ENCODE data around the gene NCKAP5.

The NCKAP5 gene

GRCh38 chr2:133369901-133370658 lies 198.2 kb downstream of the NCKAP5 start:
- WGBS, 2 donors (ENCODE audit: extremely low coverage in 2 of 2, insufficient read length in 2 of 2, insufficient replicate concordance in 1 of 2): no CpG with 5 or more reads among the region's 3 CpGs
- Histone ChIP-seq H3K27ac (replicated peaks; ENCODE audit: low read length) (no peak overlapping the region), H2BK5ac (ENCODE audit: low read length) (no peak overlapping the region)

GRCh38 chr2:133365117-133365516 lies 203.1 kb downstream of the NCKAP5 start:
- Histone ChIP-seq H4K8ac (ENCODE audit: low read depth, low read length) (no peak overlapping the region), H3K79me1 (ENCODE audit: low read depth, low read length) (no peaks in the 10 kb centered on the region), H3K9me3 (replicated peaks in 1 of 2; ENCODE audit: control insufficient read depth in 2 of 2, insufficient read depth in 1 of 2, low read depth in 1 of 2, low read length in 2 of 2) (no peaks in the 10 kb centered on the region), H2BK120ac (ENCODE audit: low read depth, low read length) (no peak overlapping the region), H2BK5ac (ENCODE audit: low read length) (no peak overlapping the region), H3K23ac (ENCODE audit: low read depth, low read length, poor library complexity) (no peak overlapping the region), H3K36me3 (replicated peaks in 1 of 2; ENCODE audit: control insufficient read depth in 2 of 2, insufficient read depth in 2 of 2, low read length in 2 of 2) (peaks cover 0 to 20% of the 10 kb centered on the region in 2 donors), H2AFZ (ENCODE audit: low read length) (no peak overlapping the region), H3K27ac (replicated peaks; ENCODE audit: low read length) (no peak overlapping the region), H3K4me1 (ENCODE audit: control insufficient read depth in 2 of 2, insufficient read depth in 1 of 2, low read depth in 1 of 2, low read length in 2 of 2) (peaks cover 4 to 24% of the 10 kb centered on the region in 2 donors), H3K4me2 (ENCODE audit: insufficient read depth, low read length, poor library complexity, severe bottlenecking) (no peak overlapping the region), H2AK5ac (ENCODE audit: low read depth, low read length) (no peak overlapping the region), H3K4ac (ENCODE audit: low read length) (no peak overlapping the region), H3K9ac (ENCODE audit: low read depth, low read length, poor library complexity) (no peak overlapping the region), H3K14ac (ENCODE audit: low read length) (no peak overlapping the region), H2BK15ac (ENCODE audit: low read length) (no peak overlapping the region), H3K18ac (ENCODE audit: low read length) (no peak overlapping the region), H3K4me3 (ENCODE audit: low read length in 2 of 2) (no peak overlapping the region), H2BK12ac (ENCODE audit: low read length) (no peak overlapping the region), H3K27me3 (ENCODE audit: control insufficient read depth in 3 of 3, insufficient read depth in 3 of 3, low read depth in 1 of 3, low read length in 3 of 3) (no peaks in the 10 kb centered on the region), H4K91ac (ENCODE audit: low read depth, low read length, poor library complexity) (no peak overlapping the region)
- no CpG with 5 or more reads among the region's 1 CpG for whole genome bisulfite sequencing, 2 donors (ENCODE audit: extremely low coverage in 2 of 2, insufficient read length in 2 of 2, insufficient replicate concordance in 1 of 2)
- no peak for DNase-seq (ENCODE audit: low spot score)

More at GRCh38 chr2:133369901-133370658, 198.2 kb downstream of the NCKAP5 start:
- no peak overlapping the region for H2BK120ac ChIP-seq (ENCODE audit: low read depth, low read length)
- no peaks in the 10 kb centered on the region for H3K27me3 ChIP-seq (ENCODE audit: control insufficient read depth in 3 of 3, insufficient read depth in 3 of 3, low read depth in 1 of 3, low read length in 3 of 3)
- no peaks in the 10 kb centered on the region for H3K79me1 ChIP-seq (ENCODE audit: low read depth, low read length)
- H3K4me1 ChIP-seq (ENCODE audit: control insufficient read depth in 2 of 2, insufficient read depth in 1 of 2, low read depth in 1 of 2, low read length in 2 of 2): peaks cover 2 to 13% of the 10 kb centered on the region in 2 donors
- no peak overlapping the region for H3K23ac ChIP-seq (ENCODE audit: low read depth, low read length, poor library complexity)
- no peak overlapping the region for H3K4me2 ChIP-seq (ENCODE audit: insufficient read depth, low read length, poor library complexity, severe bottlenecking)
- no peak overlapping the region for H4K8ac ChIP-seq (ENCODE audit: low read depth, low read length)
- no peak overlapping the region for H3K4me3 ChIP-seq (ENCODE audit: low read length in 2 of 2)
- no peak for DNase-seq (ENCODE audit: low spot score)
- H3K36me3 ChIP-seq (replicated peaks in 1 of 2; ENCODE audit: control insufficient read depth in 2 of 2, insufficient read depth in 2 of 2, low read length in 2 of 2): peaks cover 0 to 16% of the 10 kb centered on the region in 2 donors
- H2AK5ac ChIP-seq (ENCODE audit: low read depth, low read length): no peak overlapping the region
- no peak overlapping the region for H3K14ac ChIP-seq (ENCODE audit: low read length)
- H3K9me3 ChIP-seq (replicated peaks in 1 of 2; ENCODE audit: control insufficient read depth in 2 of 2, insufficient read depth in 1 of 2, low read depth in 1 of 2, low read length in 2 of 2): peaks cover 0 to 4% of the 10 kb centered on the region in 2 donors
- no peak overlapping the region for H2BK15ac ChIP-seq (ENCODE audit: low read length)
- H3K18ac ChIP-seq (ENCODE audit: low read length): no peak overlapping the region
- no peak overlapping the region for H3K9ac ChIP-seq (ENCODE audit: low read depth, low read length, poor library complexity)
- no peak overlapping the region for H4K91ac ChIP-seq (ENCODE audit: low read depth, low read length, poor library complexity)
- H3K4ac ChIP-seq (ENCODE audit: low read length): no peak overlapping the region
- no peak overlapping the region for H2BK12ac ChIP-seq (ENCODE audit: low read length)
- H2AFZ ChIP-seq (ENCODE audit: low read length): no peak overlapping the region

GRCh38 chr2:133364636-133365035 lies 203.6 kb downstream of the NCKAP5 start:
- Histone ChIP-seq H2BK5ac (ENCODE audit: low read length) (no peak overlapping the region), H3K18ac (ENCODE audit: low read length) (no peak overlapping the region), H3K36me3 (replicated peaks in 1 of 2; ENCODE audit: control insufficient read depth in 2 of 2, insufficient read depth in 2 of 2, low read length in 2 of 2) (peaks cover 0 to 20% of the 10 kb centered on the region in 2 donors), H2BK15ac (ENCODE audit: low read length) (no peak overlapping the region), H4K8ac (ENCODE audit: low read depth, low read length) (no peak overlapping the region), H3K4me1 (ENCODE audit: control insufficient read depth in 2 of 2, insufficient read depth in 1 of 2, low read depth in 1 of 2, low read length in 2 of 2) (peaks cover 4 to 23% of the 10 kb centered on the region in 2 donors), H3K27ac (replicated peaks; ENCODE audit: low read length) (no peak overlapping the region), H3K9me3 (replicated peaks in 1 of 2; ENCODE audit: control insufficient read depth in 2 of 2, insufficient read depth in 1 of 2, low read depth in 1 of 2, low read length in 2 of 2) (no peaks in the 10 kb centered on the region), H3K4ac (ENCODE audit: low read length) (no peak overlapping the region), H3K9ac (ENCODE audit: low read depth, low read length, poor library complexity) (no peak overlapping the region), H3K79me1 (ENCODE audit: low read depth, low read length) (no peaks in the 10 kb centered on the region), H4K91ac (ENCODE audit: low read depth, low read length, poor library complexity) (no peak overlapping the region), H3K23ac (ENCODE audit: low read depth, low read length, poor library complexity) (no peak overlapping the region), H2AFZ (ENCODE audit: low read length) (no peak overlapping the region), H3K14ac (ENCODE audit: low read length) (no peak overlapping the region), H2BK120ac (ENCODE audit: low read depth, low read length) (no peak overlapping the region), H2BK12ac (ENCODE audit: low read length) (no peak overlapping the region), H3K27me3 (ENCODE audit: control insufficient read depth in 3 of 3, insufficient read depth in 3 of 3, low read depth in 1 of 3, low read length in 3 of 3) (no peaks in the 10 kb centered on the region), H3K4me2 (ENCODE audit: insufficient read depth, low read length, poor library complexity, severe bottlenecking) (no peak overlapping the region), H3K4me3 (ENCODE audit: low read length in 2 of 2) (no peak overlapping the region), H2AK5ac (ENCODE audit: low read depth, low read length) (no peak overlapping the region)
- WGBS, 2 donors (ENCODE audit: extremely low coverage in 2 of 2, insufficient read length in 2 of 2, insufficient replicate concordance in 1 of 2): no CpG with 5 or more reads among the region's 3 CpGs
- no peak for DNase-seq (ENCODE audit: low spot score)

GRCh38 chr2:133363884-133364283 lies 204.4 kb downstream of the NCKAP5 start:
- Histone ChIP-seq H2BK15ac (ENCODE audit: low read length) (no peak overlapping the region), H3K4me1 (ENCODE audit: control insufficient read depth in 2 of 2, insufficient read depth in 1 of 2, low read depth in 1 of 2, low read length in 2 of 2) (peaks cover 2 to 25% of the 10 kb centered on the region in 2 donors), H3K27me3 (ENCODE audit: control insufficient read depth in 3 of 3, insufficient read depth in 3 of 3, low read depth in 1 of 3, low read length in 3 of 3) (no peaks in the 10 kb centered on the region), H3K23ac (ENCODE audit: low read depth, low read length, poor library complexity) (no peak overlapping the region), H3K36me3 (replicated peaks in 1 of 2; ENCODE audit: control insufficient read depth in 2 of 2, insufficient read depth in 2 of 2, low read length in 2 of 2) (peaks cover 0 to 14% of the 10 kb centered on the region in 2 donors), H3K4ac (ENCODE audit: low read length) (no peak overlapping the region), H2BK12ac (ENCODE audit: low read length) (no peak overlapping the region), H3K9me3 (replicated peaks in 1 of 2; ENCODE audit: control insufficient read depth in 2 of 2, insufficient read depth in 1 of 2, low read depth in 1 of 2, low read length in 2 of 2) (no peaks in the 10 kb centered on the region), H3K4me2 (ENCODE audit: insufficient read depth, low read length, poor library complexity, severe bottlenecking) (no peak overlapping the region), H4K91ac (ENCODE audit: low read depth, low read length, poor library complexity) (no peak overlapping the region), H3K9ac (ENCODE audit: low read depth, low read length, poor library complexity) (no peak overlapping the region), H3K4me3 (ENCODE audit: low read length in 2 of 2) (no peak overlapping the region), H3K18ac (ENCODE audit: low read length) (no peak overlapping the region), H3K27ac (replicated peaks; ENCODE audit: low read length) (no peak overlapping the region), H4K8ac (ENCODE audit: low read depth, low read length) (no peak overlapping the region), H2BK5ac (ENCODE audit: low read length) (no peak overlapping the region), H3K14ac (ENCODE audit: low read length) (no peak overlapping the region), H2AFZ (ENCODE audit: low read length) (no peak overlapping the region), H3K79me1 (ENCODE audit: low read depth, low read length) (no peaks in the 10 kb centered on the region), H2AK5ac (ENCODE audit: low read depth, low read length) (no peak overlapping the region), H2BK120ac (ENCODE audit: low read depth, low read length) (no peak overlapping the region)
- no CpG with 5 or more reads among the region's 1 CpG for WGBS, 2 donors (ENCODE audit: extremely low coverage in 2 of 2, insufficient read length in 2 of 2, insufficient replicate concordance in 1 of 2)
- DNase-seq (ENCODE audit: low spot score): no peak
